HEK293T (cell line): ENCODE results near the gene SLAMF9.

Source experiments
- ARNT ChIP-seq: fragments of 450-650 bp; IDR thresholded peaks from 2 replicates; pipeline ENCODE4 v1.6.1; 2017; ENCODE audit warnings: mild to moderate bottlenecking
- BHLHE40 ChIP-seq: fragments of 450-650 bp; IDR thresholded peaks from 2 replicates; pipeline ENCODE4 v1.6.1; 2016; ENCODE audit warnings: mild to moderate bottlenecking, moderate library complexity, borderline replicate concordance
- ELF4 ChIP-seq: fragments of 450-650 bp; IDR thresholded peaks from 2 replicates; pipeline ENCODE4 v1.6.1; 2017; ENCODE audit warnings: antibody characterized with exemption
- FOXM1 ChIP-seq: fragments of 450-650 bp; IDR thresholded peaks from 2 replicates; pipeline ENCODE4 v1.6.1; 2017; ENCODE audit warnings: mild to moderate bottlenecking, borderline replicate concordance
- SP1 ChIP-seq: fragments of 450-650 bp; IDR thresholded peaks from 2 replicates; pipeline ENCODE4 v1.6.1; 2017
- SUZ12 ChIP-seq: fragments of 450-650 bp; IDR thresholded peaks from 2 replicates; pipeline ENCODE4 v1.6.1; 2016; ENCODE audit warnings: mild to moderate bottlenecking
- ZNF384 ChIP-seq: fragments of 450-650 bp; IDR thresholded peaks from 2 replicates; pipeline ENCODE4 v1.6.1; 2016

- TF ChIP-seq FOXM1 (no peak), ARNT (no peak), BHLHE40 (no peak), ELF4 (no peak), SUZ12 (no peak), SP1 (no peak), ZNF384 (no peak)
Observed at GRCh38 chr1:159906960-159907359, 47.1 kb downstream of the SLAMF9 start.
